NT2/D1 (cell line): ENCODE results near the gene ASB4.

Experiments
- SUZ12 ChIP-seq: IDR thresholded peaks from 2 replicates; pipeline ENCODE4 v1.6.1; 2011; ENCODE audit not compliant: insufficient read length, insufficient read depth; ENCODE audit errors: extremely low read depth
- YY1 ChIP-seq: IDR thresholded peaks from 2 replicates; pipeline ENCODE4 v1.6.1; 2011; ENCODE audit not compliant: insufficient read length, insufficient read depth
- ZNF274 ChIP-seq: IDR thresholded peaks from 2 replicates; pipeline ENCODE4 v1.6.1; 2011; ENCODE audit warnings: mild to moderate bottlenecking, low read depth, low read length

DNA sequence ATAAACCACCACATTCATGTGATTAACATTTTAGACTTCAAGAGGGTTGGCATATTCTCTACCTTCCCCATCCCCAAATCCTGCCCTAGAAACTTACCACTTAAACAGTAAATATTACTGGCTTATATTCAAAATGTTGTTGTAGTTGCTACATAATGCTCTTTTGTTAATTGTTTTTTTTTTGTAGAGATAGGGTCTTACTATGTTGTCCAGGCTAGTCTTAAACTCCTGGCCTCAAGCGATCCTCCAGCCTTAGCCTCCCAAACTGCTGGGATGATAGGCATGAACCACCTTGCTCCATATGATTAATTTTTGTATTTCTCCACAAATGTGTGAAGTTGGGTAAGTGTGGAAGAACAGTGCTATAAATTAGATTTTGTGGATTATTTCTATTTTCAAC is 104.0 kb downstream of the ASB4 start:
- no peak for TF ChIP-seq ZNF274
- TF ChIP-seq YY1: no peak
- no peak for TF ChIP-seq SUZ12
